Suprapubic skin (tissue), 4 donors: Measurements from ENCODE around the gene ANO4. TPM values are rescaled to one million over a fixed set of nuclear protein-coding genes. Genes with fewer than 3 reads are reported as not detected.

Source experiments
- DNase-seq, 2 donors: peaks; one replicate each; pipeline ENCODE4 v3.0.0-alpha.2; 2019; ENCODE audit warnings: low spot score in 2 of 2
- H3K27ac ChIP-seq: fragments of 200-600 bp; sonication (generic); one replicate; pipeline ENCODE4 v1.5.1; 2019
- H3K27me3 ChIP-seq: fragments of 200-600 bp; sonication (generic); one replicate; pipeline ENCODE4 v1.5.1; 2019
- H3K36me3 ChIP-seq: fragments of 200-600 bp; sonication (generic); one replicate; pipeline ENCODE4 v1.5.1; 2019
- H3K4me1 ChIP-seq: fragments of 200-600 bp; sonication (generic); one replicate; pipeline ENCODE4 v1.5.1; 2019
- H3K4me3 ChIP-seq: fragments of 200-600 bp; sonication (generic); one replicate; pipeline ENCODE4 v1.5.1; 2019; ENCODE audit warnings: mild to moderate bottlenecking
- H3K9me3 ChIP-seq: fragments of 200-600 bp; sonication (generic); one replicate; pipeline ENCODE4 v1.5.1; 2019
- CTCF ChIP-seq, 2 donors: fragments of 200-600 bp in 1 of 2; fragments of 450-650 bp in 1 of 2; sonication (generic) in 1 of 2; IDR thresholded peaks; one replicate each; pipeline ENCODE4 v1.5.1; 2016 to 2019; ENCODE audit warnings: antibody characterized with exemption in 2 of 2, mild to moderate bottlenecking in 1 of 2, moderate library complexity in 1 of 2
- EP300 ChIP-seq: sonication (generic); formaldehyde crosslinking; IDR thresholded peaks from one replicate; pipeline ENCODE4 v1.6.1; 2017; ENCODE audit warnings: antibody characterized with exemption
- POLR2A ChIP-seq, 2 donors: fragments of 450-650 bp; IDR thresholded peaks; one replicate each; pipeline ENCODE4 v1.6.1; 2017; ENCODE audit warnings: antibody characterized with exemption in 2 of 2, mild to moderate bottlenecking in 2 of 2, moderate library complexity in 2 of 2
- POLR2AphosphoS5 ChIP-seq, 3 donors: sonication (generic); formaldehyde crosslinking; IDR thresholded peaks; one replicate each; pipeline ENCODE4 v1.6.1; 2017; ENCODE audit warnings: antibody characterized with exemption in 3 of 3
- WGBS: methylation state at CpG from one replicate; pipeline ENCODE4 v1.1.5; 2018; 5-methylcytosine and 5-hydroxymethylcytosine counted together
- total RNA-seq, 4 donors: library from RNA; depleted of rRNA; stranded (reverse); fragments of >200 nt; gene quantifications; one replicate each; pipeline ENCODE4 v1.1.0, GENCODE V29; 2016

Gene ANO4
- total RNA-seq, 4 donors from 2014 or later, result 0.30 to 1.2 TPM; not detected in 2

GRCh38 chr12:100789975-100790374 is 4.6 kb upstream of the ANO4 start:
- 80% methylated on average over 2 of the region's 2 CpGs for WGBS
- no peaks in the 10 kb centered on the region for H3K9me3 ChIP-seq
- no peaks in the 10 kb centered on the region for H3K4me1 ChIP-seq
- H3K27me3 ChIP-seq, result peaks cover 10% of the 10 kb centered on the region
- no peaks in the 10 kb centered on the region for H3K36me3 ChIP-seq
- TF ChIP-seq POLR2A (IDR thresholded peaks at IDR 0.05) (no peak), POLR2AphosphoS5 (IDR thresholded peaks at IDR 0.05) (no peak), EP300 (no peak), CTCF (IDR thresholded peaks at IDR 0.05) (no peak)
- H3K27ac ChIP-seq, result no peak overlapping the region
- H3K4me3 ChIP-seq, result no peak overlapping the region
- no peak for DNase-seq

- Histone ChIP-seq H3K27ac (no peak overlapping the region), H3K4me1 (no peaks in the 10 kb centered on the region), H3K27me3 (peaks cover 13% of the 10 kb centered on the region), H3K4me3 (no peak overlapping the region), H3K36me3 (no peaks in the 10 kb centered on the region), H3K9me3 (no peaks in the 10 kb centered on the region)
- 86% methylated on average over 1 of the region's 1 CpG for WGBS
- TF ChIP-seq CTCF (IDR thresholded peaks at IDR 0.05) (no peak), EP300 (no peak), POLR2A (IDR thresholded peaks at IDR 0.05) (no peak), POLR2AphosphoS5 (IDR thresholded peaks at IDR 0.05) (no peak)
- no peak for DNase-seq
Measured at GRCh38 chr12:100790552-100790951, 4.0 kb upstream of the ANO4 start.

- no peak overlapping the region for H3K4me3 ChIP-seq
- TF ChIP-seq POLR2A (IDR thresholded peaks at IDR 0.05), result no peak
- TF ChIP-seq POLR2AphosphoS5 (IDR thresholded peaks at IDR 0.05), result no peak
- TF ChIP-seq CTCF (IDR thresholded peaks at IDR 0.05), result no peak
- no peak for TF ChIP-seq EP300
- 19% methylated on average over 2 of the region's 2 CpGs for WGBS
- no peak for DNase-seq
- H3K36me3 ChIP-seq, result no peaks in the 10 kb centered on the region
- peaks cover 15% of the 10 kb centered on the region for H3K27me3 ChIP-seq
- no peaks in the 10 kb centered on the region for H3K4me1 ChIP-seq
- no peaks in the 10 kb centered on the region for H3K9me3 ChIP-seq
- no peak overlapping the region for H3K27ac ChIP-seq
Measured at GRCh38 chr12:100793182-100793581, 1.4 kb upstream of the ANO4 start.

GRCh38 chr12:100795174-100795799 is 711 bp downstream of the ANO4 start:
- Histone ChIP-seq H3K27me3 (peaks cover 15% of the 10 kb centered on the region), H3K4me1 (no peaks in the 10 kb centered on the region), H3K36me3 (no peaks in the 10 kb centered on the region), H3K9me3 (no peaks in the 10 kb centered on the region), H3K4me3 (no peak overlapping the region), H3K27ac (no peak overlapping the region)
- TF ChIP-seq CTCF (IDR thresholded peaks at IDR 0.05) (no peak), EP300 (no peak), POLR2A (IDR thresholded peaks at IDR 0.05) (no peak), POLR2AphosphoS5 (IDR thresholded peaks at IDR 0.05) (no peak)
- no peak for DNase-seq
- WGBS, result 16% methylated on average over 9 of the region's 9 CpGs

- 61% methylated on average over 6 of the region's 6 CpGs for WGBS
- Histone ChIP-seq H3K36me3 (no peaks in the 10 kb centered on the region), H3K27ac (no peak overlapping the region), H3K9me3 (no peaks in the 10 kb centered on the region), H3K4me3 (no peak overlapping the region), H3K4me1 (no peaks in the 10 kb centered on the region), H3K27me3 (peaks cover 15% of the 10 kb centered on the region)
- no peak for DNase-seq
- TF ChIP-seq POLR2AphosphoS5 (IDR thresholded peaks at IDR 0.05) (no peak), CTCF (IDR thresholded peaks at IDR 0.05) (no peak), EP300 (no peak), POLR2A (IDR thresholded peaks at IDR 0.05) (no peak)
Measured at GRCh38 chr12:100795800-100796179, 1.2 kb downstream of the ANO4 start.
